Measurements from ENCODE around the gene NOC4L. TPM values are rescaled to one million over a fixed set of nuclear protein-coding genes. Genes with fewer than 3 reads are reported as not detected.

The NOC4L gene
- total and polyA plus RNA-seq, 10 donors = 8.3 to 38.6 (median 16.4) TPM

DNA sequence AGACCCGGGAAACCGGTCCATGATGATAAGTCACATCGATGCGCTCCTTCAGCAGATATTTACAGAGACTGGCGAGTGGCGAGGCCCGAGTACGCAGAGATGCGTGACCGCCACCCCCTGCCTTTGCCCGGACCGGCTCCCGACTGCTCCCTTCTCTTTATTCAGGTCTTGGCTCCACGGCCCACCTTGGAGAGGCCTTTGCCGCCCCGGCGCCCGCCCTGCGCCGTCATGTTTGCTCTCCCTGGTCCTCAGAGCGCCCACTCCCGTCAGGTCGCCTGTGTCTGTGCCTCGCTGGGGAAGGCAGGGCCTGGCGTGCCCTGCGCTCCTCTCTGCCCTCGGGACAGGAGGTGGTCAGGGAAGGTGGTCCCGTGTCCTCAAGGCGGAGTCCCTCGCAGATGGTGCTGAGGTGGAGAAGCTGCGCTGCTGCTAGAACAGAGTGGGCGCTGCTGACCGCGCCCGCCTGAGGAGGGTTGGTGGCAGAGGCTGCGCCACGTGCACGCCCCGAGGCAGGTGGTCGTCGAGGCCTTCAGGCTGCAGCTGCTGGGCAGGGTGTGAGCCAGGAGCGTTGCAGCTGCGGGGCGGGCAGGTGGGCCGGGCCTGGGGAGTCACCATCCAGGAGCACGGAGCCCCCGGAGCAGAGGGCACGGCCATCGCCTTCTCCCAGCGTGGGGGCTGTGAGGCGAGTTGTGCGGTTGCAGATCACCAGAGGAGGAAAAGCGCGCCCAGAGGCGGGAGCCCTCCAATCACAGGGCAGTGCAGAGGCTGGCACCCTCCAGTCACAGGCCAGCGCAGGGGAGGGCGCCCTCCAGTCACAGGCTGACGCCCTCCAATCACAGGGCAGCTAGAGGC lies 27.3 kb upstream of the NOC4L start:
- DNase-seq = no peak
- intact Hi-C loops (cut with DNase I; ENCODE audit: low total_unique reads) = no loop called here

DNA sequence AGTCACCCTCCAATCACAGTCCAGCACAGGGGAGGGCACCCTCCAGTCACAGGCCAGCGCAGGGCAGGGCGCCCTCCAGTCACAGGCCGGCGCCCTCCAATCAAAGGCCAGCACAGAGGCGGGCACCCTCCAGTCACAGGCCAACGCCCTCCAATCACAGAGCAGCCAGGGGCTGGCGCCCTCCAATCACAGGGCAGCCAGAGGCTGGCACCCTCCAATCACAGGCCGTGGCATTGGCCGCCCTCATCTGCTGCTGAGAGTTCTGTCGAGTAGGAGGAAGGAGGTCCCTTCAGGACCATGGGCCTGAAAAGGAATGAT lies 26.7 kb upstream of the NOC4L start:
- WGBS, 5 donors = 93 to 95% (median 94%) methylated on average over 6 to 10 of the region's 10 CpGs
- no peak overlapping the region for H3K27ac ChIP-seq
- no peak overlapping the region for H3K4me3 ChIP-seq
- H3K9me3 ChIP-seq = no peaks in the 10 kb centered on the region
- no peaks in the 10 kb centered on the region for H3K4me1 ChIP-seq
- intact Hi-C loops (cut with DNase I; ENCODE audit: low total_unique reads) = no loop called here
- peaks cover 0 to 97% (median 68%) of the 10 kb centered on the region in 6 donors for H3K36me3 ChIP-seq
- DNase-seq = no peak
- no peak for TF ChIP-seq POLR2AphosphoS5 (IDR thresholded peaks at IDR 0.05)
- TF ChIP-seq POLR2A (IDR thresholded peaks at IDR 0.05) = no peak
- TF ChIP-seq, protein P1, sequence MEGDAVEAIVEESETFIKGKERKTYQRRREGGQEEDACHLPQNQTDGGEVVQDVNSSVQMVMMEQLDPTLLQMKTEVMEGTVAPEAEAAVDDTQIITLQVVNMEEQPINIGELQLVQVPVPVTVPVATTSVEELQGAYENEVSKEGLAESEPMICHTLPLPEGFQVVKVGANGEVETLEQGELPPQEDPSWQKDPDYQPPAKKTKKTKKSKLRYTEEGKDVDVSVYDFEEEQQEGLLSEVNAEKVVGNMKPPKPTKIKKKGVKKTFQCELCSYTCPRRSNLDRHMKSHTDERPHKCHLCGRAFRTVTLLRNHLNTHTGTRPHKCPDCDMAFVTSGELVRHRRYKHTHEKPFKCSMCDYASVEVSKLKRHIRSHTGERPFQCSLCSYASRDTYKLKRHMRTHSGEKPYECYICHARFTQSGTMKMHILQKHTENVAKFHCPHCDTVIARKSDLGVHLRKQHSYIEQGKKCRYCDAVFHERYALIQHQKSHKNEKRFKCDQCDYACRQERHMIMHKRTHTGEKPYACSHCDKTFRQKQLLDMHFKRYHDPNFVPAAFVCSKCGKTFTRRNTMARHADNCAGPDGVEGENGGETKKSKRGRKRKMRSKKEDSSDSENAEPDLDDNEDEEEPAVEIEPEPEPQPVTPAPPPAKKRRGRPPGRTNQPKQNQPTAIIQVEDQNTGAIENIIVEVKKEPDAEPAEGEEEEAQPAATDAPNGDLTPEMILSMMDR (IDR thresholded peaks at IDR 0.05 in 8 of 11, conservative IDR thresholded peaks at IDR 0.05 in 3 of 11) = no peak
- H3K27me3 ChIP-seq (replicated peaks in 1 of 7) = no peaks in the 10 kb centered on the region

More for the DNA sequence above, 27.3 kb upstream of the NOC4L start:
- Histone ChIP-seq H3K4me3 (no peak overlapping the region), H3K27me3 (replicated peaks in 1 of 7) (no peaks in the 10 kb centered on the region), H3K36me3 (peaks cover 0 to 97% (median 64%) of the 10 kb centered on the region in 6 donors), H3K27ac (no peak overlapping the region), H3K4me1 (no peaks in the 10 kb centered on the region), H3K9me3 (no peaks in the 10 kb centered on the region)
- 97 to 99% (median 97%) methylated on average over 50 to 58 of the region's 58 CpGs for WGBS, 5 donors
- no peak for TF ChIP-seq POLR2A (IDR thresholded peaks at IDR 0.05)
- TF ChIP-seq, protein P1 (IDR thresholded peaks at IDR 0.05 in 8 of 11, conservative IDR thresholded peaks at IDR 0.05 in 3 of 11) = no peak
- TF ChIP-seq POLR2AphosphoS5 (IDR thresholded peaks at IDR 0.05) = peak in 1 of 3 donors; percentile 19

DNA sequence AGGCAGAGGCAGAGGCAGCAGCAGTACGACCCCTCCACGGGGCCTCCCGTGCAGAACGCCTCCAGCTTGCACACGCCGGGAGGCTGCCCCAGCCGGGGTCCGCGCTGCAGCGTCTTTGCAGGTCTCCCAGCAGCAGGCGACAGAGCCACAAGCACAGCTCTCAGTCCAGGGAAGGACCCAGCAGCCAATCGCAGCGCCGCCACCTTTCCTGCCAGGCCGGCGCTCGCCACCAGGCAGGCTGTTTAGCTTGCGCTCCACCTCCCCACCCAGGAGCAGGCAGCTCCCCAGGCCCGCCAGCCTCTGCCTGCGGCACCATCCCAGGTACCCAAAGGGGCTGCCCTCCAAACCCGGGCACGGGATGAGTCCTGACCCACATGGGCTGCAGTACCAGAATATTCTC lies 25.4 kb upstream of the NOC4L start:
- Histone ChIP-seq H3K4me3 (no peak overlapping the region), H3K9me3 (no peaks in the 10 kb centered on the region), H3K36me3 (peaks cover 0 to 97% (median 75%) of the 10 kb centered on the region in 6 donors), H3K27me3 (replicated peaks in 1 of 7) (no peaks in the 10 kb centered on the region), H3K4me1 (no peaks in the 10 kb centered on the region), H3K27ac (no peak overlapping the region)
- WGBS, 5 donors = 89 to 98% (median 96%) methylated on average over 10 to 22 of the region's 22 CpGs
- intact Hi-C loops (cut with DNase I; ENCODE audit: low total_unique reads) = no loop called here
- TF ChIP-seq POLR2AphosphoS5 (IDR thresholded peaks at IDR 0.05) (peak in 1 of 3 donors; percentile 20), POLR2A (IDR thresholded peaks at IDR 0.05) (no peak)
- TF ChIP-seq, protein P1 (IDR thresholded peaks at IDR 0.05 in 8 of 11, conservative IDR thresholded peaks at IDR 0.05 in 3 of 11) = no peak
- DNase-seq = no peak

DNA sequence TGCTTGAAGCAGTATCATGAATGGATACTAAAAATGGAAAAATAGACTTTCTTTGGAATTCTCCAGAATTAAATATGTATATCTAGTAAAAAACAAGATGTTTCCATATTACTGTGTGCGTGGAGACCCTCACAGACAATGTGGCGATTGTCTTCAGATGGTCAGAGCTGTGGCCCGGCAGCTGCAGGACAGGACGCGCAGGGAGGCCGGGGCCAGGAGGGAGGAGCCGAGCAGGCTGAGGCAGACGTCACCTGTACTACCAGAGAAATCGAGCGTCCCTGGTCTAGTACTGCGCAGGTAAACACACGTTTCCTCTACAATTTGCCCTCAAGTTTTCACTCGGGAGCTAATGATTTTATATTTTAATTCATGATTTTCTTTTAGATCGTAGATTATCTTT lies 23.0 kb upstream of the NOC4L start:
- no peaks in the 10 kb centered on the region for H3K27me3 ChIP-seq (replicated peaks in 1 of 7)
- H3K36me3 ChIP-seq = peaks cover 0 to 97% (median 77%) of the 10 kb centered on the region in 6 donors
- intact Hi-C loops (cut with DNase I; ENCODE audit: low total_unique reads) = no loop called here
- H3K9me3 ChIP-seq = no peaks in the 10 kb centered on the region
- no peak for TF ChIP-seq POLR2AphosphoS5 (IDR thresholded peaks at IDR 0.05)
- TF ChIP-seq, protein P1 (IDR thresholded peaks at IDR 0.05 in 8 of 11, conservative IDR thresholded peaks at IDR 0.05 in 3 of 11) = no peak
- TF ChIP-seq POLR2A (IDR thresholded peaks at IDR 0.05) = no peak
- WGBS, 5 donors = 96 to 98% (median 97%) methylated on average over 14 of the region's 14 CpGs
- DNase-seq = no peak
- H3K4me1 ChIP-seq = no peaks in the 10 kb centered on the region
- H3K4me3 ChIP-seq = no peak overlapping the region
- no peak overlapping the region for H3K27ac ChIP-seq

All from spleen (tissue), 11 donors.